ENCODE measurements around the gene MIR17HG. TPM values are rescaled to one million over a fixed set of nuclear protein-coding genes. Genes with fewer than 3 reads are reported as not detected.
"Not testable (repeated sequence)": the region's sequence is repeated elsewhere in the genome, so short reads cannot be mapped to it uniquely, and the experiment has no call there.

MIR17HG gene
- 8.3 TPM for total RNA-seq

DNA sequence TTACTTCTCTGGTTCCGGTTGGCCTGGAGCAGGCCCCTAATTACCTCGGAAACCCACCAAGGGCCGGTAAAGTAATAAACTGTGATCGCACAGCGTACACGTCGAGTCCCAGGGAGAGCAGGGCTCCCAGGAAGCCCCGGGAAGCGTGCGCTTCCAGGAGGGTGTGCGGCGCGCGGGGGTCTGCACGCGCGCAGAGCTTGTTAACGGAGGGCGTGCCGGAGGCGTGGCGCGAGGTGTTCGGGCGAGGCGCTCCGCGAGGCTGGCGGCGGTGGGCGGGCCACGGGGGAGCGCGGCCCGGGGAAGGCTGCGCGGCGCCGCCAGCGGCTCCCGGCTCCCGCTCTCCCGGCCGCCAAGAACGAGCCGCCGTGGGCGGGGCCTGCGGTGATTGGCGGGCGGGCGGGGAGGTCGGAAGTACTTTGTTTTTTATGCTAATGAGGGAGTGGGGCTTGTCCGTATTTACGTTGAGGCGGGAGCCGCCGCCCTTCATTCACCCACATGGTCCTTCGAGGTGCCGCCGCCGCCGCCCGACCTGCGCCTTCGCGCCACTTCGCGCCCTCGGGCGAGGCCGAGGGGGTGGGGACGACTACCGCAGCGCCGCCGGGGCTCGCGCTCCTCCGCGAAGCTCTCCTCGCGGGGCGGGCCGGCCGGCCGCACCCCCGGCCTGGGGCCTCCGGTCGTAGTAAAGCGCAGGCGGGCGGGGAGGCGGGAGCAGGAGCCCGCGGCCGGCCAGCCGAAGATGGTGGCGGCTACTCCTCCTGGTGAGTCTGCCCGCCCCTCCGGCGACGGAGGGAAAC lies at the start of gene MIR17HG:
Gene MIR17HG, plus strand, starts transcription at position 486 of the 794 bp plus-strand sequence.
- peak; percentile 66 to 91 (median 89) for DNase-seq (ENCODE audit: low read depth in 2 of 3, low spot score in 2 of 3)

DNA sequence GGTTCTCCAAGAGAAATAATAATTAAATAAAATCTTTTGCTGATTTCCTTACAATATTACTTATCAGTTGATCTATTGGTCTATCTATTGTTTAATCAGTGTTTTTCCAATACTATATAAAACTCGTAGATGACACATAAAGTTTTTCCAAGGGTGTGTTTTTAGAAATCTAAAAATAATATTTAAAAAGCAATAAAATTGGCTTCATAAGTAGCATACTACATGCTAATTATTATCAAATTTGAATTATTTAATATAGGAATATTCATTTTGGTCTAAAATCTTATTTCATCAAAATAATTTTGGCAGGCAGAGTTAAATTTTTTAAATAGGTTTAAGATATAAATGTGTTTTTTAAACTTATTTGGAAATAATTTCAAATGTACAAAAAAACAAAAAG lies 49.4 kb upstream of the MIR17HG start:
- DNase-seq (ENCODE audit: low read depth in 2 of 3, low spot score in 2 of 3): no peak

GRCh38 chr13:91302111-91302510 lies 45.4 kb upstream of the MIR17HG start:
- no peak for DNase-seq (ENCODE audit: low read depth in 2 of 3, low spot score in 2 of 3)

DNA sequence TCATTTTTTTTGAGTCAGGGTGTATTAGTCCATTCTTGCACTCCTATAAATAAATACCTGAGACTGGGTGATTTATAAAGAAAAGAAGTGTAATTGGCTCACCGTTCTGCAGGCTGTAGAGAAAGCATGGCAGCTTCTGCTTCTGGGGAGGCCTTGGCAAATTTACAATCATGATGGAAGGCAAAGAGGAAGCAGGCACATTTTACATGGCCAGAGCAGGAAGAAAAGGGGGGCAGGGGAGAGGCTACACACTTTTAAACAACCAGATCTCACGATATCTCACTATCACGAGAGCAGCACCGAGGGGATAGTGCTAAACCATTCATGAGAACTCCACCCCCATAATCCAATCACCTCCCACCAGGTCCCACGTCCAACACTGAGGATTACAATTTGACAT lies 44.5 kb upstream of the MIR17HG start:
- peak in 1 of 3 donors; percentile 49 for DNase-seq (ENCODE audit: low read depth in 2 of 3, low spot score in 2 of 3)

DNA sequence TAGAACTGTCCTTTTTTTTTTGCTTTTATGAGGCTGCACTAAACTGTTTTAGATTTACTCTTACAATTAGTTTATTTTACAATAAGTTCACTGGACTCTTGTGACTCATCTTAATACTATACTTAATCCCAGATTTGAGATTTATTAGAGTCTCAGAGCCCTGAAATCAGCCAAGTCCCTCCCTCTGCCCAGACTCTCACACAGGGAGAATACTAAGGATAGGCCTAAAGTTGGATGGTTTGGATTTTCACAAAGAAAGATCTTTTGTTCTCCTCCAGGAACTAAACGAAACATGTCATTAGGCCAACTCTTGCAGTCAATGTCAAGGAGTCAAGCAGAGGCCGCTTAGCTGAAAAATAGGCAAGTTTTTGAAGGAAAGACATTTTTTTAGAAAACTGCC lies 42.7 kb upstream of the MIR17HG start:
- DNase-seq (ENCODE audit: low read depth in 2 of 3, low spot score in 2 of 3): no peak

GRCh38 chr13:91305652-91306051 lies 41.8 kb upstream of the MIR17HG start:
- DNase-seq (ENCODE audit: low read depth in 2 of 3, low spot score in 2 of 3): no peak

- DNase-seq (ENCODE audit: low read depth in 2 of 3, low spot score in 2 of 3): no peak
Measured at GRCh38 chr13:91307887-91308286, 39.6 kb upstream of the MIR17HG start.

- no peak for DNase-seq (ENCODE audit: low read depth in 2 of 3, low spot score in 2 of 3)
Measured at GRCh38 chr13:91308299-91308698, 39.2 kb upstream of the MIR17HG start.

- DNase-seq (ENCODE audit: low read depth in 2 of 3, low spot score in 2 of 3): no peak
Measured at GRCh38 chr13:91311491-91311890, 36.0 kb upstream of the MIR17HG start.

GRCh38 chr13:91312324-91312723 lies 35.2 kb upstream of the MIR17HG start:
- no peak for DNase-seq (ENCODE audit: low read depth in 2 of 3, low spot score in 2 of 3)

DNA sequence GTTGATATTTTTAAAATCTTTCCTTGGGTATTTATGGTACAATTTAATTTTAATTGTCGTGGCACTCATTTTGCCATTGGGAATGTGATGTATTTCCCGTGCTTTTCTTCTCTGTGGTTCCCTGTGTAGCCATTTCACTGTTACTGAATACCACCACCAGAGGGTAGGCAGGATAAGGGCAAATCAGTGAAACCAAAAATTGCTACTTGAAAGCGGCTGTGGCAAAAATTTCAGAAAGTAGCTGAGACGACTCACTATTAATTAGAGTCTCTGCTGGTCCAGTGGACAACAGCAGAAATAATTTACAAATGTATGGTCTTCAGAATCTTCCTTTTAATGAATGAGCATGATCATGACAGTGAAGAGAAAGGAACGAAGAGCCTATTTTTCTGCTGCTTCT lies 34.4 kb upstream of the MIR17HG start:
- peak; percentile 2 to 67 (median 53) for DNase-seq (ENCODE audit: low read depth in 2 of 3, low spot score in 2 of 3)

GRCh38 chr13:91313581-91313980 lies 33.9 kb upstream of the MIR17HG start:
- no peak for DNase-seq (ENCODE audit: low read depth in 2 of 3, low spot score in 2 of 3)

DNA sequence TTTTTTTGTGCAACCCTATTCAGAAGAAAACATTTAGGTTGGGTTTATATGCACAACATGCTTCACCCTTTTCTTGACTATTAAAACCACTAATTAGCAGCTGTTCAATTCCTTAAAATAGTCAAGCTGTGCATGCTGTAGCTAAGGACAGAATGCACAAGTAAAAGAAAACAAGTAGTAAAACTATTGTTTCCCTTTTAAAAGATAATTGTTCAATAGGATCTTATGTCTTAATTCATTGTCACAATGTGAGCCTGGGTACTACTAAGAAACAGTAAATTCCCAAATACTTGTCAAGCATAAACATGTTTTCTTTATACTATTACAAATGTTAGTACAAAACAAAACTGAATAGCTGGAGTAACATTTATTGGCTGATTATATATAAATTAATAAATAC lies 32.6 kb upstream of the MIR17HG start:
- DNase-seq (ENCODE audit: low read depth in 2 of 3, low spot score in 2 of 3): no peak

GRCh38 chr13:91318886-91319285 lies 28.6 kb upstream of the MIR17HG start:
- no peak for DNase-seq (ENCODE audit: low read depth in 2 of 3, low spot score in 2 of 3)

DNA sequence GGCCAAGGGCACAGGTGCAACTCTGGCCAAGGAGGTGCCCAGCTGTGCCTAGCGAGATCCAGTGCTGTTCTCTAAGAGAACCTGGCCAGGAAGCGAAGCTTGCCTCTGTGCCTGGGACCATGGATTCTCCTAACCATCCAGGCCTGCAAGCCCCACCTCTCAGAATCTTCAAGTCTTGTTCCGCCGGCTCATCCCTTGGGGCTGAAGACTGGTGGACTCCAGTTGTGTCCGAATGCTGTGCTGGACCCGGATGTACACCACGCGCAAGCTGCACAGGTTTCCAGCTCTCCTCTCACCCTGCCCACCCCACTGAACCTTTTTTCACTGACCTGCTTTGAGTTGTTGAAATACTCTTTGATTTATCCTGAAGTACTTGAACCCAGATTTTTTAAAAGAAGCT lies 27.5 kb upstream of the MIR17HG start:
- DNase-seq (ENCODE audit: low read depth in 2 of 3, low spot score in 2 of 3): no peak

DNA sequence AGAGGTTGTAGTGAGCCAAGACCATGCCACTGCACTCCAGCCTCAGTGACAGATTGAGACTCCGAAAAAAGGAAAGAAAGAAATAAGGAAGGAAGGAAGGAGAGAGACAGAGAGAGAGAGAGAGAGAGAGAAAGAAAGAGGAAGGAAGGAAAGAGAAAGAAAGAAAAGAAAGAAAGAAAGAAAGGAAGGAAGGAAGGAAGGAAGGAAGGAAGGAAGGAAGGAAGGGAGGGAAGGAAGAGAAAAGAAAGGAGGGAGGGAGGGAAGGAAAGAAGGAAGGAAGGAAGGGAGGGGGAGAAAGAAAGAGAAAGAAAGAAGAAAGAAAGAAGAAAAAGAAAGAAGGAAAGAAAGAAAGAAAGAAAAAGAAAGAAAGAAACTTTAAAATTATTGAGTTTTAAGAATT lies 26.5 kb upstream of the MIR17HG start:
- DNase-seq (ENCODE audit: low read depth in 2 of 3, low spot score in 2 of 3): not testable (repeated sequence)

DNA sequence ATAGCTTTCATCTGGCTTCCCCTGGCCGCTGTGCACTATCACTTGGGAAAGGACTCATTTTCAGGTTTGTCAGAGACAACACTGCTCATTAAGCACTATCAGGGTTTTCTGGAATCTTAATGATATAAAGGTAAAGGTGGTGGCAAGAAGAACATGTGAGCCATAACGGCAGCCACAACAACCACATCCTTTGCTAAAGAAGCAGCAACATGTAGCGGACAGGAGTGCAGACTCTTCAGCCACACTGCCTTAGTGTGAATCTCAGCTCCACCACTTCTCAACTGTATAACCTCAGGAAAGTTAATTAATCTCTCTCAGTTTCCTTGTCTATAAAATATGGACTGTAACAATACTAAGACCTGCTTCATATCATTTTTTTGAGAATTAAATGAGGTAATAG lies 24.1 kb upstream of the MIR17HG start:
- DNase-seq (ENCODE audit: low read depth in 2 of 3, low spot score in 2 of 3): no peak

DNA sequence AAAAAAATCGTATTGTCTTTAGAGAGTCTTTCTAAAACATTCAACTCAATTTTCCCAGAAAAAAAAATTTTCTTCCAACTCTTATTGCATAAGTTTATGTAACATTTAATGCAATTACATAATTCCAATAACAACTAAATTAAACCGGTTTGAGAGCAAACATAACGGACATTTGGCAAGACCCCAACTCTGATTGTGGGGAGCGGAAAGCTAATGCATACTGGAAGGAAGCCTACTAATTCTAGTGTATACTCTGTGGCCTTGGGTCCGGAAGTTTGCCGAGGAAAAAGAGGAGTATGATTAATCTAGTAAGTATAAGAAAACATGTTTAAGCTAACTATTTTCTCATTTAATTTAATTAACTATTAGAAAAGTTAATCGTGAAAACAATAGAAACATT lies 21.3 kb upstream of the MIR17HG start:
- no peak for DNase-seq (ENCODE audit: low read depth in 2 of 3, low spot score in 2 of 3)

GRCh38 chr13:91328726-91329125 lies 18.8 kb upstream of the MIR17HG start:
- DNase-seq (ENCODE audit: low read depth in 2 of 3, low spot score in 2 of 3): no peak

GRCh38 chr13:91329733-91330132 lies 17.8 kb upstream of the MIR17HG start:
- DNase-seq (ENCODE audit: low read depth in 2 of 3, low spot score in 2 of 3): no peak

- DNase-seq (ENCODE audit: low read depth in 2 of 3, low spot score in 2 of 3): no peak
Measured at GRCh38 chr13:91331047-91331915, 16.2 kb upstream of the MIR17HG start.

DNA sequence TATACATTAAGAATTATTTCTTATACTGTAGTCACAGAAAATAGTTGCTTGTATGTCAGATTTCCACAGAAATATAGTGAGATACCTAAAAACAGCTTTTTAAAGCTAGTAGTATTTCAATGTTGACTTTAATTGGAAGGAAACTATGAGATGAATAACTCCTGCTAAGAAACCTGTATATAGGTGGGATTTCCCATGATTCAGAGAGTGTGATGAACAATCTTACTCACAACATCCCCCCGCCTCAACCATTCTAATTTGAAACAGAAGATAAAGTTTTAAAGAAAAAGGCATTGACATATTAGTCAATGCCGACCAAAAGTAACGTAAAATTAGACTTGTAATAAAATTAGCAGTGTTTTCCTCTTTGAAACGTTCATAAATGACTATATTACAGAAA lies 1.4 kb upstream of the MIR17HG start:
- no peak for DNase-seq (ENCODE audit: low read depth in 2 of 3, low spot score in 2 of 3)

Data from hematopoietic multipotent progenitor cell (in vitro differentiated cells).